H1 (cell line): Measurements from ENCODE around the gene MAP7D1. TPM values are rescaled to one million over a fixed set of nuclear protein-coding genes. Genes with fewer than 3 reads are reported as not detected.

ENCODE experiments used
- CTCF ChIA-PET: fragments of 300-600 bp; sonication (Branson Sonifier 250); formaldehyde crosslinking; loops from one replicate; lab custom pipeline; 2021; ENCODE audit not compliant: partially characterized antibody; lab: Charles Lee
- POLR2A ChIA-PET: fragments of 300-600 bp; sonication (Branson Sonifier 250); formaldehyde crosslinking; loops from one replicate; lab custom pipeline; 2021; ENCODE audit warnings: inconsistent platforms; ENCODE audit not compliant: partially characterized antibody; lab: Charles Lee
- DNase-seq, 2 experiments: peaks; one replicate each; pipeline versions ENCODE4 v3.0.0 to v3.0.0-alpha.2; 2010 to 2022; ENCODE audit warnings: low spot score in 2 of 2, low read depth in 1 of 2, mixed read lengths in 1 of 2
- FAIRE-seq: peaks from 2 replicates; lab custom pipeline; 2011; peaks lifted over from hg19 to GRCh38; lab: Jason Lieb, UNC
- H2AFZ ChIP-seq: 2 replicates; pipeline ENCODE4 v1.8.1; 2012; ENCODE audit warnings: low read length, inconsistent platforms
- H2AK5ac ChIP-seq: 2 replicates; pipeline ENCODE4 v1.6.1; 2013; ENCODE audit warnings: low read depth, low read length
- H2BK120ac ChIP-seq: replicated peaks from 2 replicates; pipeline ENCODE3; 2013; ENCODE audit warnings: low read depth, low read length, inconsistent platforms
- H2BK12ac ChIP-seq: 2 replicates; pipeline ENCODE4 v1.6.1; 2013; ENCODE audit warnings: low read depth, low read length
- H2BK15ac ChIP-seq: 2 replicates; pipeline ENCODE4 v1.6.1; 2013; ENCODE audit warnings: low read length
- H2BK20ac ChIP-seq: 2 replicates; pipeline ENCODE4 v1.6.1; 2013; ENCODE audit warnings: low read length
- H2BK5ac ChIP-seq: 2 replicates; pipeline ENCODE4 v1.6.1; 2013; ENCODE audit warnings: low read depth, low read length
- H3K14ac ChIP-seq: 2 replicates; pipeline ENCODE4 v1.6.1; 2013; ENCODE audit warnings: inconsistent platforms; ENCODE audit not compliant: insufficient read length
- H3K18ac ChIP-seq: 2 replicates; pipeline ENCODE4 v1.6.1; 2013; ENCODE audit warnings: low read length; ENCODE audit errors: extremely low read depth
- H3K23ac ChIP-seq: 2 replicates; pipeline ENCODE4 v1.6.1; 2013; ENCODE audit warnings: inconsistent platforms; ENCODE audit not compliant: insufficient read length
- H3K23me2 ChIP-seq: 2 replicates; pipeline ENCODE4 v1.6.1; 2013; ENCODE audit warnings: low read depth, low read length
- H3K27ac ChIP-seq: 2 replicates; pipeline ENCODE4 v1.6.1; 2011; ENCODE audit warnings: low read depth, low read length, inconsistent platforms
- H3K27me3 ChIP-seq, 4 experiments: replicated peaks in 1 of 4; 1 replicate in 1 of 4; 2 replicates in 3 of 4; pipeline versions ENCODE4 v1.6.1 to v1.8.1; 2011 to 2013; ENCODE audit warnings: low read length in 3 of 4, mild to moderate bottlenecking in 3 of 4, inconsistent platforms in 2 of 4, mixed read lengths in 2 of 4, moderate library complexity in 1 of 4; ENCODE audit not compliant: control insufficient read depth in 3 of 4, insufficient read depth in 3 of 4; ENCODE audit errors: extremely low read depth in 1 of 4
- H3K36me3 ChIP-seq, 4 experiments: 2 replicates each; pipeline versions ENCODE4 v1.6.1 to v1.8.1; 2011 to 2013; ENCODE audit warnings: mild to moderate bottlenecking in 4 of 4, low read length in 3 of 4, moderate library complexity in 2 of 4, control low read depth in 1 of 4, inconsistent platforms in 1 of 4; ENCODE audit not compliant: insufficient read depth in 4 of 4, control insufficient read depth in 2 of 4
- H3K4ac ChIP-seq: replicated peaks from 2 replicates; pipeline ENCODE3; 2013; ENCODE audit warnings: low read length, low read depth, mixed read lengths, inconsistent platforms; ENCODE audit not compliant: insufficient read length
- H3K4me1 ChIP-seq, 4 experiments: replicated peaks in 1 of 4; 1 replicate in 1 of 4; 2 replicates in 3 of 4; pipeline versions ENCODE4 v1.6.1 to v1.8.1; 2011 to 2013; ENCODE audit warnings: low read length in 3 of 4, inconsistent platforms in 2 of 4, mixed read lengths in 1 of 4; ENCODE audit not compliant: insufficient read depth in 4 of 4, control insufficient read depth in 3 of 4
- H3K4me2 ChIP-seq, 2 experiments: 2 replicates each; pipeline versions ENCODE4 v1.6.1 to v1.8.1; 2011 to 2013; ENCODE audit warnings: low read depth in 2 of 2, low read length in 2 of 2, control low read depth in 1 of 2, inconsistent platforms in 1 of 2, mild to moderate bottlenecking in 1 of 2; ENCODE audit not compliant: insufficient read depth in 1 of 2
- H3K4me3 ChIP-seq, 4 experiments: fragments of 200-600, 300-600 bp in 1 of 4; sonication (generic), shearing (Covaris generic), sonication (Bioruptor Twin) in 1 of 4; 2 replicates each; pipeline versions ENCODE4 v1.5.1 to v1.8.1; 2011 to 2016; ENCODE audit warnings: low read length in 4 of 4, low read depth in 3 of 4, control low read depth in 2 of 4, inconsistent platforms in 2 of 4, mild to moderate bottlenecking in 2 of 4, mixed read lengths in 1 of 4, moderate library complexity in 1 of 4; ENCODE audit not compliant: insufficient read depth in 2 of 4; ENCODE audit errors: extremely low read depth in 1 of 4
- H3K56ac ChIP-seq: replicated peaks from 2 replicates; pipeline ENCODE3; 2013; ENCODE audit warnings: low read depth, mild to moderate bottlenecking, mixed read lengths, low read length, inconsistent platforms; ENCODE audit not compliant: insufficient read length
- H3K79me1 ChIP-seq: 2 replicates; pipeline ENCODE4 v1.6.1; 2013; ENCODE audit warnings: low read depth, low read length, control low read depth
- H3K79me2 ChIP-seq, 2 experiments: 2 replicates each; pipeline versions ENCODE4 v1.6.1 to v1.8.1; 2012 to 2013; ENCODE audit warnings: low read length in 2 of 2, mild to moderate bottlenecking in 2 of 2, inconsistent platforms in 1 of 2; ENCODE audit not compliant: insufficient read depth in 2 of 2, control insufficient read depth in 1 of 2
- H3K9ac ChIP-seq, 4 experiments: replicated peaks in 1 of 4; 1 replicate in 1 of 4; 2 replicates in 3 of 4; pipeline versions ENCODE4 v1.6.1 to v1.8.1; 2011 to 2013; ENCODE audit warnings: low read depth in 3 of 4, low read length in 3 of 4, control low read depth in 2 of 4, mild to moderate bottlenecking in 2 of 4, moderate library complexity in 2 of 4, inconsistent platforms in 1 of 4; ENCODE audit errors: extremely low read depth in 1 of 4
- H3K9me3 ChIP-seq, 2 experiments: 2 replicates each; pipeline versions ENCODE4 v1.6.1 to v1.8.1; 2012 to 2013; ENCODE audit warnings: mild to moderate bottlenecking in 2 of 2, moderate library complexity in 2 of 2, control low read depth in 1 of 2, inconsistent platforms in 1 of 2, low read depth in 1 of 2, low read length in 1 of 2, mixed read lengths in 1 of 2; ENCODE audit not compliant: insufficient read depth in 2 of 2
- H4K20me1 ChIP-seq, 2 experiments: replicated peaks in 1 of 2; 2 replicates each; pipeline versions ENCODE3 to v1.8.1; 2011 to 2013; ENCODE audit warnings: inconsistent platforms in 2 of 2, low read length in 2 of 2, mild to moderate bottlenecking in 1 of 2; ENCODE audit not compliant: insufficient read depth in 2 of 2, control insufficient read depth in 1 of 2
- H4K5ac ChIP-seq: 2 replicates; pipeline ENCODE4 v1.6.1; 2013; ENCODE audit warnings: low read length, low read depth, mixed read lengths, inconsistent platforms; ENCODE audit not compliant: insufficient read length
- H4K8ac ChIP-seq: 2 replicates; pipeline ENCODE4 v1.8.0; 2013; ENCODE audit warnings: mild to moderate bottlenecking, moderate library complexity, low read length, inconsistent platforms; ENCODE audit not compliant: insufficient read depth; ENCODE audit errors: extremely low read depth
- H4K91ac ChIP-seq: replicated peaks from 2 replicates; pipeline ENCODE3; 2013; ENCODE audit warnings: low read length, mixed read lengths, inconsistent platforms; ENCODE audit not compliant: insufficient read length
- BCL11A ChIP-seq, 2 experiments: IDR thresholded peaks; one replicate each; pipeline ENCODE4 v1.6.1; 2011; ENCODE audit warnings: low read depth in 2 of 2, low read length in 2 of 2, mild to moderate bottlenecking in 2 of 2
- EP300 ChIP-seq, 2 experiments: IDR thresholded peaks; 1 replicate in 1 of 2; 2 replicates in 1 of 2; pipeline ENCODE4 v1.6.1; 2011 to 2012; ENCODE audit warnings: low read depth in 2 of 2, low read length in 2 of 2, mild to moderate bottlenecking in 2 of 2, borderline replicate concordance in 1 of 2, inconsistent platforms in 1 of 2, moderate library complexity in 1 of 2
- NANOG ChIP-seq: IDR thresholded peaks from 2 replicates; pipeline ENCODE4 v1.6.1; 2011; ENCODE audit warnings: low read length, low read depth, mild to moderate bottlenecking, inconsistent platforms; ENCODE audit not compliant: insufficient read depth, poor library complexity, severe bottlenecking
- RNF2 ChIP-seq: fragments of 200-900, 300-1000 bp; sonication (generic); IDR thresholded peaks from 2 replicates; pipeline ENCODE4 v1.7.1; 2016; ENCODE audit warnings: borderline replicate concordance, low read depth, mild to moderate bottlenecking, antibody characterized with exemption, low read length; ENCODE audit not compliant: poor library complexity, severe bottlenecking; ENCODE audit errors: missing control alignments
- SIRT6 ChIP-seq: IDR thresholded peaks from one replicate; pipeline ENCODE4 v1.7.1; 2012; ENCODE audit warnings: low read length, inconsistent platforms
- SIX5 ChIP-seq: IDR thresholded peaks from 2 replicates; pipeline ENCODE4 v1.6.1; 2011; ENCODE audit warnings: mild to moderate bottlenecking, low read depth, low read length
- WGBS, 2 experiments: shearing (Covaris generic) in 1 of 2; methylation state at CpG; one replicate each; pipeline versions ENCODE4 v1.1.6 to v1.1.7; 2013 to 2015; ENCODE audit warnings: low lambda C conversion rate in 2 of 2, mixed read lengths in 2 of 2, inconsistent platforms in 1 of 2, low coverage in 1 of 2, missing lambda C conversion rate in 1 of 2; ENCODE audit not compliant: insufficient replicate concordance in 2 of 2, insufficient coverage in 1 of 2, insufficient read length in 1 of 2; ENCODE audit errors: extremely low coverage in 1 of 2, missing lambda C conversion rate in 1 of 2; 5-methylcytosine and 5-hydroxymethylcytosine counted together
- polyA plus RNA-seq, 7 experiments: library from polyadenylated mRNA; depleted of rRNA in 3 of 7; stranded (reverse) in 5 of 7; unstranded in 2 of 7; fragments of >200 nt in 5 of 7; fragments of 200-250 nt in 2 of 7; gene quantifications; 1 replicate in 5 of 7; 2 replicates in 1 of 7; 4 replicates in 1 of 7; pipeline versions ENCODE4 v1.2.1 to v1.2.3, GENCODE V29; 2011 to 2013; ENCODE audit warnings: missing spikeins in 2 of 7, mixed read lengths in 2 of 7
- total RNA-seq: library from RNA; stranded (reverse); fragmentation: NEBNext Ultra II Directional; extraction: Animal tissue kit (Norgen Biotek cat#: 25700); gene quantifications from 2 replicates; pipeline ENCODE4 v1.2.1, GENCODE V29; 2021
- TF ChIP-seq, protein P1 (sequence below): IDR thresholded peaks from 2 replicates; pipeline ENCODE4 v1.6.1; 2011; ENCODE audit warnings: low read length, improper control_type of control experiment
- TF ChIP-seq, protein P2 (sequence below): IDR thresholded peaks from 2 replicates; pipeline ENCODE4 v1.6.1; 2012; ENCODE audit warnings: inconsistent platforms

MAP7D1 gene
- total and polyA plus RNA-seq, 2 of the 8 experiments (the other 6 are each of a cell fraction or from before 2014, with no cell fraction given), result 18.2 to 52.4 TPM

DNA sequence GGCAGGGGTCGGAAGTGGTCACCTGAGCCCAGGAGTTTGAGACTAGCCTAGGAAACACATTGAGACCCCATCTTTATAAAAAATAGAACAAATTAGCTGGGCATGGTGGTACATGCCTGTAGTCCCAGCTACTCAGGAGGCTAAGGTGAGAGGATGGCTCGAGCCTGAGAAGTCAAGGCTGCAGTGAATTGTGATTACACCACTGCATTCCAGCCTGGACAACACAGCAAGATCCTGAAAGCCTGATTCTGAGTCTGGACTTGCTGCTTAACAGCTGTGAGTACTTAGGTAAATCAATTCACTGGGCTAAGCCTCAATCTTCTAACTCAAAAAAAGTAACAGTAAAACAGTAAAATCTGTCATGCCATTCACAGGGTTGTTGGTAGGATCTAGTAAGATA lies 11.5 kb upstream of the MAP7D1 start:
- H2BK15ac ChIP-seq, result no peak overlapping the region
- ChIA-PET POLR2A (interaction anchor here (1.6 to 1.9 kb wide), 2 partner anchors 9 to 47 kb away, joined by 6 read pairs; no protein-coding TSS in a partner anchor), CTCF (interaction anchor here (0.6 to 20.9 kb wide), 12 partner anchors 10 to 1762 kb away, joined by 3 to 738 read pairs (median 3); partner anchors contain the start of gene ADPRS)
- no peak overlapping the region for H3K56ac ChIP-seq
- no peak overlapping the region for H3K14ac ChIP-seq
- no peaks in the 10 kb centered on the region for H3K27me3 ChIP-seq
- H3K79me1 ChIP-seq, result 0 out of 2 replicates have a peak, but pooled peaks cover 4% of the 10 kb centered on the region
- no peak overlapping the region for H3K9ac ChIP-seq
- no peak overlapping the region for H3K18ac ChIP-seq
- no peak overlapping the region for H4K91ac ChIP-seq
- no peak for FAIRE-seq
- peaks cover 0 to 3% of the 10 kb centered on the region in 2 experiments; a peak in 1 of 4 replicates for H3K79me2 ChIP-seq
- peaks cover 0 to 3% (median 0%) of the 10 kb centered on the region in 4 experiments; a peak in 2 of 7 replicates for H3K4me1 ChIP-seq
- no peak overlapping the region for H3K27ac ChIP-seq
- no peak overlapping the region for H2AK5ac ChIP-seq
- H3K23ac ChIP-seq, result no peak overlapping the region
- peaks cover 4% of the 10 kb centered on the region for H3K23me2 ChIP-seq
- H2BK5ac ChIP-seq, result no peak overlapping the region
- no peak overlapping the region for H4K8ac ChIP-seq
- H2BK120ac ChIP-seq, result no peak overlapping the region
- H3K4ac ChIP-seq, result no peak overlapping the region
- 98% methylated on average over 2 of the region's 2 CpGs; no CpG with 5 or more reads in 1 of the 2 experiments for WGBS, 2 experiments
- H3K36me3 ChIP-seq, result no peaks in the 10 kb centered on the region; a peak in 1 of 8 replicates
- no peak overlapping the region for H2AFZ ChIP-seq
- no peak overlapping the region for H2BK20ac ChIP-seq
- no peaks in the 10 kb centered on the region for H4K20me1 ChIP-seq
- DNase-seq, result no peak
- no peak overlapping the region for H4K5ac ChIP-seq
- no peak overlapping the region for H3K4me2 ChIP-seq
- H2BK12ac ChIP-seq, result no peak overlapping the region
- no peaks in the 10 kb centered on the region for H3K9me3 ChIP-seq
- no peak overlapping the region for H3K4me3 ChIP-seq
- TF ChIP-seq NANOG, result no peak
- no peak for TF ChIP-seq SIX5
- no peak for TF ChIP-seq SIRT6
- TF ChIP-seq EP300 (IDR thresholded peaks at IDR 0.05; ENCODE audit: borderline replicate concordance in 1 of 2, low read depth in 2 of 2, low read length in 2 of 2), result no peak
- TF ChIP-seq, protein P1, sequence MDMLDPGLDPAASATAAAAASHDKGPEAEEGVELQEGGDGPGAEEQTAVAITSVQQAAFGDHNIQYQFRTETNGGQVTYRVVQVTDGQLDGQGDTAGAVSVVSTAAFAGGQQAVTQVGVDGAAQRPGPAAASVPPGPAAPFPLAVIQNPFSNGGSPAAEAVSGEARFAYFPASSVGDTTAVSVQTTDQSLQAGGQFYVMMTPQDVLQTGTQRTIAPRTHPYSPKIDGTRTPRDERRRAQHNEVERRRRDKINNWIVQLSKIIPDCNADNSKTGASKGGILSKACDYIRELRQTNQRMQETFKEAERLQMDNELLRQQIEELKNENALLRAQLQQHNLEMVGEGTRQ, result no peak
- TF ChIP-seq RNF2, result no peak
- no peak for TF ChIP-seq BCL11A (IDR thresholded peaks at IDR 0.05; ENCODE audit: low read depth in 2 of 2, low read length in 2 of 2)
- TF ChIP-seq, protein P2, sequence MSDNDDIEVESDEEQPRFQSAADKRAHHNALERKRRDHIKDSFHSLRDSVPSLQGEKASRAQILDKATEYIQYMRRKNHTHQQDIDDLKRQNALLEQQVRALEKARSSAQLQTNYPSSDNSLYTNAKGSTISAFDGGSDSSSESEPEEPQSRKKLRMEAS, result no peak
